ENCODE measurements around the gene APPBP2.

APPBP2 gene

DNA sequence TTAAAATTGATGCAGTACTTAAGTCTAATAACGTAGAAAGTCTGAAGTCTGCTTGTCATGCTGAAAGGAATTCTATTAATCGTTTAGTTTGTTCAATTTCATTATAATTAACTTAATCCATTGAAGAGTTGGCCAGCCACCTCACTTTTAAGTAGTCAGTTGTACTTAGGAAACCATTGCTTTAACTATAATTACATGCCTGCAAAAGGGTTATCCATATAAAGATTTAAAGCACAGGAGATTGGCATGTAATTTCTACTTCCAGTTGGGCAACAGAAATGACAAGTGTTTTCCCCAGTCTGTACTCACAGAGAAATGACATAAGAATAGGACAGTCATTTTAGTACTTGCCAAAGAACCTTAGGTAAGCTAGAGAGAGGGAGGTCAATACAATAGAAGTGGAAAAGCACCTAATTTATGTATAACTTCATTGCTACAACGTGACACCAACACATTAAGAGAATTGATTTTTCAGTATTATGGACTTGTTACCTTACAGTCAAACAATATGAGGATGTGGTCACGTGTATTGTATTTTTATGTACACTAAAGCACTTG is 130.5 kb downstream of the APPBP2 start:
- no peak for TF ChIP-seq FOXP2 (optimal IDR thresholded peaks at IDR 0.05; ENCODE audit: borderline replicate concordance, extremely low read depth, extremely low read length, insufficient read depth)
- no peak for TF ChIP-seq SIN3A (IDR thresholded peaks at IDR 0.05; ENCODE audit: borderline replicate concordance, insufficient read depth, low read length)
- no peak for TF ChIP-seq POLR2AphosphoS5 (IDR thresholded peaks at IDR 0.05; ENCODE audit: low read depth, low read length)
- TF ChIP-seq TAF1 (IDR thresholded peaks at IDR 0.05; ENCODE audit: borderline replicate concordance, insufficient read depth, low read length), result no peak
- TF ChIP-seq, protein P1, sequence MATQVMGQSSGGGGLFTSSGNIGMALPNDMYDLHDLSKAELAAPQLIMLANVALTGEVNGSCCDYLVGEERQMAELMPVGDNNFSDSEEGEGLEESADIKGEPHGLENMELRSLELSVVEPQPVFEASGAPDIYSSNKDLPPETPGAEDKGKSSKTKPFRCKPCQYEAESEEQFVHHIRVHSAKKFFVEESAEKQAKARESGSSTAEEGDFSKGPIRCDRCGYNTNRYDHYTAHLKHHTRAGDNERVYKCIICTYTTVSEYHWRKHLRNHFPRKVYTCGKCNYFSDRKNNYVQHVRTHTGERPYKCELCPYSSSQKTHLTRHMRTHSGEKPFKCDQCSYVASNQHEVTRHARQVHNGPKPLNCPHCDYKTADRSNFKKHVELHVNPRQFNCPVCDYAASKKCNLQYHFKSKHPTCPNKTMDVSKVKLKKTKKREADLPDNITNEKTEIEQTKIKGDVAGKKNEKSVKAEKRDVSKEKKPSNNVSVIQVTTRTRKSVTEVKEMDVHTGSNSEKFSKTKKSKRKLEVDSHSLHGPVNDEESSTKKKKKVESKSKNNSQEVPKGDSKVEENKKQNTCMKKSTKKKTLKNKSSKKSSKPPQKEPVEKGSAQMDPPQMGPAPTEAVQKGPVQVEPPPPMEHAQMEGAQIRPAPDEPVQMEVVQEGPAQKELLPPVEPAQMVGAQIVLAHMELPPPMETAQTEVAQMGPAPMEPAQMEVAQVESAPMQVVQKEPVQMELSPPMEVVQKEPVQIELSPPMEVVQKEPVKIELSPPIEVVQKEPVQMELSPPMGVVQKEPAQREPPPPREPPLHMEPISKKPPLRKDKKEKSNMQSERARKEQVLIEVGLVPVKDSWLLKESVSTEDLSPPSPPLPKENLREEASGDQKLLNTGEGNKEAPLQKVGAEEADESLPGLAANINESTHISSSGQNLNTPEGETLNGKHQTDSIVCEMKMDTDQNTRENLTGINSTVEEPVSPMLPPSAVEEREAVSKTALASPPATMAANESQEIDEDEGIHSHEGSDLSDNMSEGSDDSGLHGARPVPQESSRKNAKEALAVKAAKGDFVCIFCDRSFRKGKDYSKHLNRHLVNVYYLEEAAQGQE (IDR thresholded peaks at IDR 0.05; ENCODE audit: insufficient read depth in 1 of 2, low read depth in 2 of 2, low read length in 2 of 2), result no peak

- TF ChIP-seq, protein P1 (IDR thresholded peaks at IDR 0.05; ENCODE audit: insufficient read depth in 1 of 2, low read depth in 2 of 2, low read length in 2 of 2), result no peak
- TF ChIP-seq FOXP2 (optimal IDR thresholded peaks at IDR 0.05; ENCODE audit: borderline replicate concordance, extremely low read depth, extremely low read length, insufficient read depth), result no peak
- TF ChIP-seq POLR2AphosphoS5 (IDR thresholded peaks at IDR 0.05; ENCODE audit: low read depth, low read length), result no peak
- TF ChIP-seq TAF1 (IDR thresholded peaks at IDR 0.05; ENCODE audit: borderline replicate concordance, insufficient read depth, low read length), result no peak
- TF ChIP-seq SIN3A (IDR thresholded peaks at IDR 0.05; ENCODE audit: borderline replicate concordance, insufficient read depth, low read length), result no peak
Observed at GRCh38 chr17:60393840-60394723, 132.0 kb downstream of the APPBP2 start.
